ENCODE measurements around the gene EPC2. TPM values are rescaled to one million over a fixed set of nuclear protein-coding genes. Genes with fewer than 3 reads are reported as not detected.

Gene EPC2
- total and polyA plus RNA-seq, 3 donors from 2014 or later = 22.5 to 53.1 (median 41.7) TPM

GRCh38 chr2:148616662-148617061 is 27.9 kb upstream of the EPC2 start:
- H3K4me1 ChIP-seq = peaks cover 9% of the 10 kb centered on the region
- no peak overlapping the region for H3K4me3 ChIP-seq
- H3K27ac ChIP-seq = no peak overlapping the region
- H3K9me3 ChIP-seq = no peaks in the 10 kb centered on the region
- intact Hi-C loops (cut with DNase I; ENCODE audit: low total_unique reads) = no loop called here
- H3K27me3 ChIP-seq = no peaks in the 10 kb centered on the region
- DNase-seq = no peak
- no peaks in the 10 kb centered on the region for H3K36me3 ChIP-seq (ENCODE audit: low read depth, missing control alignments)
- TF ChIP-seq, protein P1, sequence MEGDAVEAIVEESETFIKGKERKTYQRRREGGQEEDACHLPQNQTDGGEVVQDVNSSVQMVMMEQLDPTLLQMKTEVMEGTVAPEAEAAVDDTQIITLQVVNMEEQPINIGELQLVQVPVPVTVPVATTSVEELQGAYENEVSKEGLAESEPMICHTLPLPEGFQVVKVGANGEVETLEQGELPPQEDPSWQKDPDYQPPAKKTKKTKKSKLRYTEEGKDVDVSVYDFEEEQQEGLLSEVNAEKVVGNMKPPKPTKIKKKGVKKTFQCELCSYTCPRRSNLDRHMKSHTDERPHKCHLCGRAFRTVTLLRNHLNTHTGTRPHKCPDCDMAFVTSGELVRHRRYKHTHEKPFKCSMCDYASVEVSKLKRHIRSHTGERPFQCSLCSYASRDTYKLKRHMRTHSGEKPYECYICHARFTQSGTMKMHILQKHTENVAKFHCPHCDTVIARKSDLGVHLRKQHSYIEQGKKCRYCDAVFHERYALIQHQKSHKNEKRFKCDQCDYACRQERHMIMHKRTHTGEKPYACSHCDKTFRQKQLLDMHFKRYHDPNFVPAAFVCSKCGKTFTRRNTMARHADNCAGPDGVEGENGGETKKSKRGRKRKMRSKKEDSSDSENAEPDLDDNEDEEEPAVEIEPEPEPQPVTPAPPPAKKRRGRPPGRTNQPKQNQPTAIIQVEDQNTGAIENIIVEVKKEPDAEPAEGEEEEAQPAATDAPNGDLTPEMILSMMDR (IDR thresholded peaks at IDR 0.05) = no peak
- TF ChIP-seq POLR2A (IDR thresholded peaks at IDR 0.05) = no peak

DNA sequence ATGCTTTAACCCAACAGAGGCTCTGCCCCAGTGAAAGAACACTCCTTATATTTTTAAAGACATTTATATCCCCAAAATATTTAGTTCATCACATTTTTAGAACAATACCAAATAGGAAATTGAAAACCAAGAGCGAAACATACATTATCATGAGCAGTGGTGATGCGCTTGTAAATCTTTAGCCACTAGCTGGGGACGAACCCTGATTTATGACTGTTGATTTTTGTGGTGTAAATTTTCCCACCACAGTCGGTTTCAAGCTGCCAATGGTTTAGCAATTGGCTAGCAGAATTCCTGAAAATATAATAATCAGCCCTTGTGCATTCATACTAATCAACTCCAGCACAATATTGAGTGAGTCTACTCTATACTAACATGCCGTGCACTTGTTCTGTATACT is 27.3 kb upstream of the EPC2 start:
- Histone ChIP-seq H3K27me3 (no peaks in the 10 kb centered on the region), H3K4me3 (no peak overlapping the region), H3K9me3 (no peaks in the 10 kb centered on the region), H3K27ac (no peak overlapping the region), H3K36me3 (ENCODE audit: low read depth, missing control alignments) (no peaks in the 10 kb centered on the region), H3K4me1 (peaks cover 9% of the 10 kb centered on the region)
- intact Hi-C loops (cut with DNase I; ENCODE audit: low total_unique reads) = no loop called here
- no peak for TF ChIP-seq POLR2A (IDR thresholded peaks at IDR 0.05)
- TF ChIP-seq, protein P1 (IDR thresholded peaks at IDR 0.05) = no peak
- no peak for DNase-seq
- 80 to 85% methylated on average over 5 of the region's 5 CpGs for WGBS, 2 donors

DNA sequence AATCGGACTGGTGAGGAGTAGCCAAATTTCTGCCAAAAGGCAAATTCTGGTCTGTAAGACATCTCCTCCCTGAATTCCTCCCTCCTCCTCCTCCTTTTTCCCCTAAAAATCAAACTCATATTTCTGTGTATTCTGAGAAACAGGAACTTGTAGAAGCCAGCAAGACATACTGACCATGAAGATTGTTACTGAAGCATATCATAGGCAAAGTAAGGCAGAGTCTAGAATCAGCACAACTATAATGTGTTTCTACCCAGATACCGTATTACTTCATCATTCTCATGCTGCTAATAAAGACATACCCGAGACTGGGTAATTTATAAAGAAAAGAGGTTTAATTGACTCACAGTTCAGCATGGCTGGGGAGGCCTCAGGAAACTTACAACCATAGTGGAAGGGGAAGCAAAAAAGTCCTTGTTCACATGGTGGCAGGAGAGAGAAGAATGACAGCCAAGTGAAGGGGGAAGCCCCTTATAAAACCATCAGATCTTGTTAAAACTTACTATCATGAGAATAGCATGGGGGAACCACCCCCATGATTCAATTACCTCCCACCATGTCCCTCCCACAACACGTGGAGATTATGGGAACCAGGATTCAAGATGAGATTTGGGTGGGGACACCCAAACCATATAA is 24.9 kb upstream of the EPC2 start:
- Histone ChIP-seq H3K4me3 (no peak overlapping the region), H3K9me3 (no peaks in the 10 kb centered on the region), H3K4me1 (peaks cover 9% of the 10 kb centered on the region), H3K27ac (no peak overlapping the region), H3K27me3 (no peaks in the 10 kb centered on the region), H3K36me3 (ENCODE audit: low read depth, missing control alignments) (no peaks in the 10 kb centered on the region)
- no peak for TF ChIP-seq POLR2A (IDR thresholded peaks at IDR 0.05)
- TF ChIP-seq, protein P1 (IDR thresholded peaks at IDR 0.05) = no peak
- intact Hi-C loops (cut with DNase I; ENCODE audit: low total_unique reads) = no loop called here
- WGBS, 2 donors = 73 to 75% methylated on average over 4 of the region's 4 CpGs
- DNase-seq = no peak

DNA sequence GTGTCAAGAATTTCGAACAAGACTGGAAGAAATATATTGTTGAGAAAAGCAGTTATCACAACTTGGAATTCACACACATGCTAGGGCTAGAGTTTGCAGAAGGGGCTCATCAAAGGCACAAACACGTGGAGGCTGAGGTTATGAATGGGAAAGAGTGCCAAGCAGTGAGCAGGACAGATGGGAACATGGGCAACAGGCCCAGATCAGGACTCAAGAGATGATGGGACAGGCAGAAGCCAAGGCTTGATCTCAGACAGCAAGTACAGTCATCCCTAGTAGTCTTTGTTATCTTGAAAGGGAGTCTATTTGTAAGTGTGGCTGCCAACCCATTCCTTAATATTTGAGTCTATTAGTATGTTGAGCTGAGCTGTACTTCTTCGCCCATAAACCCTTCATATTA is 22.2 kb upstream of the EPC2 start:
- TF ChIP-seq POLR2A (IDR thresholded peaks at IDR 0.05) = no peak
- TF ChIP-seq, protein P1 (IDR thresholded peaks at IDR 0.05) = no peak
- Histone ChIP-seq H3K27ac (no peak overlapping the region), H3K36me3 (ENCODE audit: low read depth, missing control alignments) (no peaks in the 10 kb centered on the region), H3K9me3 (no peaks in the 10 kb centered on the region), H3K4me1 (no peaks in the 10 kb centered on the region), H3K27me3 (no peaks in the 10 kb centered on the region), H3K4me3 (no peak overlapping the region)
- no peak for DNase-seq
- WGBS, 2 donors = 74 to 75% methylated on average over 3 of the region's 3 CpGs
- intact Hi-C loops (cut with DNase I; ENCODE audit: low total_unique reads) = no loop called here

DNA sequence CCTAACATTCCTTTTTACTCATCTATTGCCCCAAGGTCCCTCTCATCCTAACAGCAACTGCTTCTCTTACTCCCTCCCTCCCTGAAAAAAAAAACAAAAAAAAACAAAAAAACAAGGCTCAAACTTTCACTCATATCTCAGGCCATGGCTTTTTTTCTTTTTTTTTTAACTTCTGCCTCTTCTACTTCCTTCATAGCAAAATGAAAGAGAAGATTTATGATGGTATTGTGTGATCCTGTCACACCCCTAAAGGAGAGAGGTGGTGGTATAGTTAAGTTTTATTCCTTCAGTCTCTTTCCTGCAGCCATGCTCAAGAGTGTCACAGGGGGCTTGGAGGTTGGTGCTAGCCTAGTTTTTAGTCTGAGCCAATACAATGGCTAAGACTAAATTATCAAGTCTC is 21.5 kb upstream of the EPC2 start:
- no peaks in the 10 kb centered on the region for H3K36me3 ChIP-seq (ENCODE audit: low read depth, missing control alignments)
- no peak overlapping the region for H3K27ac ChIP-seq
- H3K27me3 ChIP-seq = no peaks in the 10 kb centered on the region
- intact Hi-C loops (cut with DNase I; ENCODE audit: low total_unique reads) = no loop called here
- no peak for TF ChIP-seq POLR2A (IDR thresholded peaks at IDR 0.05)
- TF ChIP-seq, protein P1 (IDR thresholded peaks at IDR 0.05) = no peak
- H3K9me3 ChIP-seq = no peaks in the 10 kb centered on the region
- no peak for DNase-seq
- no peak overlapping the region for H3K4me3 ChIP-seq
- H3K4me1 ChIP-seq = no peaks in the 10 kb centered on the region

Measured in testis (tissue), 3 donors.